ENCODE data around the gene RHBDF1. TPM values are rescaled to one million over a fixed set of nuclear protein-coding genes. Genes with fewer than 3 reads are reported as not detected.

The RHBDF1 gene
- total RNA-seq, 1 donor from 2014 or later = 48.4 TPM

- no peak for ATAC-seq
Measured at GRCh38 chr16:92431-93339, 20.3 kb upstream of the RHBDF1 start.

GRCh38 chr16:91484-91883, 19.1 kb upstream of the RHBDF1 start:
- intact Hi-C loops (cut with DNase I) = no loop called here
- DNase-seq (no peak), ATAC-seq (no peak)
- H3K36me3 ChIP-seq = peaks cover 40% of the 10 kb centered on the region
- no peak overlapping the region for H3K4me3 ChIP-seq
- peak overlapping the region; percentile 6 for H3K27ac ChIP-seq
- no peaks in the 10 kb centered on the region for H3K9me3 ChIP-seq
- H3K27me3 ChIP-seq = no peaks in the 10 kb centered on the region
- TF ChIP-seq, protein P1, sequence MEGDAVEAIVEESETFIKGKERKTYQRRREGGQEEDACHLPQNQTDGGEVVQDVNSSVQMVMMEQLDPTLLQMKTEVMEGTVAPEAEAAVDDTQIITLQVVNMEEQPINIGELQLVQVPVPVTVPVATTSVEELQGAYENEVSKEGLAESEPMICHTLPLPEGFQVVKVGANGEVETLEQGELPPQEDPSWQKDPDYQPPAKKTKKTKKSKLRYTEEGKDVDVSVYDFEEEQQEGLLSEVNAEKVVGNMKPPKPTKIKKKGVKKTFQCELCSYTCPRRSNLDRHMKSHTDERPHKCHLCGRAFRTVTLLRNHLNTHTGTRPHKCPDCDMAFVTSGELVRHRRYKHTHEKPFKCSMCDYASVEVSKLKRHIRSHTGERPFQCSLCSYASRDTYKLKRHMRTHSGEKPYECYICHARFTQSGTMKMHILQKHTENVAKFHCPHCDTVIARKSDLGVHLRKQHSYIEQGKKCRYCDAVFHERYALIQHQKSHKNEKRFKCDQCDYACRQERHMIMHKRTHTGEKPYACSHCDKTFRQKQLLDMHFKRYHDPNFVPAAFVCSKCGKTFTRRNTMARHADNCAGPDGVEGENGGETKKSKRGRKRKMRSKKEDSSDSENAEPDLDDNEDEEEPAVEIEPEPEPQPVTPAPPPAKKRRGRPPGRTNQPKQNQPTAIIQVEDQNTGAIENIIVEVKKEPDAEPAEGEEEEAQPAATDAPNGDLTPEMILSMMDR (IDR thresholded peaks at IDR 0.05) = no peak
- H3K4me1 ChIP-seq = peaks cover 1% of the 10 kb centered on the region

More at GRCh38 chr16:92431-93339, 20.3 kb upstream of the RHBDF1 start:
- intact Hi-C loops (cut with DNase I) = no loop called here
- TF ChIP-seq, protein P1 (IDR thresholded peaks at IDR 0.05) = no peak
- Histone ChIP-seq H3K9me3 (no peaks in the 10 kb centered on the region), H3K27me3 (no peaks in the 10 kb centered on the region), H3K27ac (no peak overlapping the region), H3K36me3 (peaks cover 30% of the 10 kb centered on the region), H3K4me3 (no peak overlapping the region), H3K4me1 (peaks cover 10% of the 10 kb centered on the region)
- no peak for DNase-seq

- TF ChIP-seq, protein P1 (IDR thresholded peaks at IDR 0.05) = no peak
- H3K4me3 ChIP-seq = no peak overlapping the region
- no peaks in the 10 kb centered on the region for H3K27me3 ChIP-seq
- H3K4me1 ChIP-seq = peaks cover 18% of the 10 kb centered on the region
- H3K9me3 ChIP-seq = no peaks in the 10 kb centered on the region
- ATAC-seq (no peak), DNase-seq (no peak)
- intact Hi-C loops (cut with DNase I) = no loop called here
- peaks cover 52% of the 10 kb centered on the region for H3K36me3 ChIP-seq
- no peak overlapping the region for H3K27ac ChIP-seq
Measured at GRCh38 chr16:89391-90302, 17.2 kb upstream of the RHBDF1 start.

DNA sequence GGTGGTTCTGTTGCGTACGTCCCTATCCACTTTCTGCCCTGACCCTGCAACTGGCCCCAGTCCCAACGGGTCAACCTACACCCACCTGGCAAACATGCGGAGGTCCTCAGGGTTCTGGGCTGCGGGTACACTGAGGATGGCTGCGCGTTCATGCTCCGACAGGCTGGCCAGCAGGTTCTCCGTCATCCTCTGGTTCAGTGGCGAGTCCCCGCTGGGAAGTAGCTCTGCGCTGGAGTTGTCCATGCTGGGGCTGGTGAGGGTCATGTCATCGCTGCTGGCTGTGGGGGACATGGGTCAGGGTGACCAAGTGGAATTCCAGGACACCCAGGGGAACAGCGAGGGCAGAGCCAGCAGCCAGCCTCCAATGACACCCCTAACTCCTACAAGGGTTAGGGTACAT, 16.2 kb upstream of the RHBDF1 start:
- Histone ChIP-seq H3K9me3 (no peaks in the 10 kb centered on the region), H3K4me1 (peaks cover 28% of the 10 kb centered on the region), H3K4me3 (no peak overlapping the region), H3K27ac (no peak overlapping the region), H3K27me3 (no peaks in the 10 kb centered on the region), H3K36me3 (peaks cover 52% of the 10 kb centered on the region)
- ATAC-seq (no peak), DNase-seq (no peak)
- TF ChIP-seq, protein P1 (IDR thresholded peaks at IDR 0.05) = no peak
- intact Hi-C loops (cut with DNase I) = no loop called here

DNA sequence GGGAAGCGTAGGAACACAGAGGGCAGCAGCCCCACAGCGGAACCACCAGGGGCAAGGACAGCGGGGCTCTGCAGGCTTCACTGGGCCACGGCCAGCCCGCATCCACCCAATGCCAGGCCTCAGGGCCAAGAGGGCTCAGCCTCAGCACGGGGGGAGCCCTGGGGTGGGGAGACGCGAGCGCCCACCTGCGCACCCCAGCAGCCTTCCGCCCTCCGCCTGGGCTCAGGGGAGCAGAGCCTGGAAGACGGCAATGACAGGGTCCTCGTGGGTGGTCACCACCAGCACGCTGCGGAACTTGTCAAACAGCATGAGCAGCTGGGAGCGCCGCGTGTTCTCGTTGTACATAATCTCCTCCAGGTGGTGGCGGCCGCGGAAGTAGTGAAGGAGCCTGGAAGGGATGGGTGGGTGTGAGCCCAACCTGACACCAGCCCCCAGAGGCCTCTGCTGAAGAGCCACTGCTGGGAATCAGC, 14.1 kb upstream of the RHBDF1 start:
- Histone ChIP-seq H3K4me3 (no peak overlapping the region), H3K27me3 (no peaks in the 10 kb centered on the region), H3K27ac (peak overlapping the region; percentile 79), H3K4me1 (peaks cover 28% of the 10 kb centered on the region), H3K9me3 (no peaks in the 10 kb centered on the region), H3K36me3 (peaks cover 56% of the 10 kb centered on the region)
- ATAC-seq (no peak), DNase-seq (no peak)
- TF ChIP-seq, protein P1 (IDR thresholded peaks at IDR 0.05) = no peak
- intact Hi-C loops (cut with DNase I) = no loop called here

All from upper lobe of right lung (tissue), 1 donor.